ENCODE measurements around the gene MAP1A.

Gene MAP1A

GRCh38 chr15:43498990-43499389 is 18.4 kb upstream of the MAP1A start:
- Histone ChIP-seq H3K9me2 (replicated peaks; ENCODE audit: insufficient read depth, low read length) (no peaks in the 10 kb centered on the region; the same call in 1 of the 2 replicates), H4K20me1 (ENCODE audit: insufficient read depth, low read length) (no peaks in the 10 kb centered on the region), H3K79me2 (ENCODE audit: low read length) (no peaks in the 10 kb centered on the region), H3K9ac (ENCODE audit: low read length) (no peak overlapping the region), H3K4me1 (ENCODE audit: low read length) (no peaks in the 10 kb centered on the region), H3K27me3 (replicated peaks; ENCODE audit: insufficient read depth, low read length) (no peaks in the 10 kb centered on the region), H3K27ac (ENCODE audit: low read length) (no peak overlapping the region), H3K4me3 (ENCODE audit: low read length) (no peak overlapping the region), H3K36me3 (replicated peaks; ENCODE audit: insufficient read depth, low read length) (no peaks in the 10 kb centered on the region), H2AFZ (ENCODE audit: low read length) (no peak overlapping the region), H3K4me2 (ENCODE audit: low read depth, low read length) (no peak overlapping the region), H3K9me3 (replicated peaks; ENCODE audit: insufficient read depth, low read length) (no peaks in the 10 kb centered on the region), H3F3A (ENCODE audit: insufficient read depth, low read length) (no peaks in the 10 kb centered on the region)
- no peak for DNase-seq
- TF ChIP-seq CTCF (IDR thresholded peaks at IDR 0.05; ENCODE audit: low read length) (no peak), EZH2phosphoT487 (IDR thresholded peaks at IDR 0.05; ENCODE audit: low read length) (no peak), EZH2 (optimal IDR thresholded peaks at IDR 0.05; ENCODE audit: low read depth, low read length) (no peak)

GRCh38 chr15:43499635-43500034 is 17.8 kb upstream of the MAP1A start:
- no peaks in the 10 kb centered on the region for H3K9me3 ChIP-seq (replicated peaks; ENCODE audit: insufficient read depth, low read length)
- H3K4me3 ChIP-seq (ENCODE audit: low read length) = no peak overlapping the region
- no peaks in the 10 kb centered on the region for H3K36me3 ChIP-seq (replicated peaks; ENCODE audit: insufficient read depth, low read length)
- DNase-seq = no peak
- no peaks in the 10 kb centered on the region for H3K27me3 ChIP-seq (replicated peaks; ENCODE audit: insufficient read depth, low read length)
- H3K27ac ChIP-seq (ENCODE audit: low read length) = no peak overlapping the region
- H2AFZ ChIP-seq (ENCODE audit: low read length) = no peak overlapping the region
- H3K9me2 ChIP-seq (replicated peaks; ENCODE audit: insufficient read depth, low read length) = no peaks in the 10 kb centered on the region; the same call in 1 of the 2 replicates
- H3K4me2 ChIP-seq (ENCODE audit: low read depth, low read length) = no peak overlapping the region
- H3F3A ChIP-seq (ENCODE audit: insufficient read depth, low read length) = no peaks in the 10 kb centered on the region
- no peak overlapping the region for H3K9ac ChIP-seq (ENCODE audit: low read length)
- no peaks in the 10 kb centered on the region for H3K4me1 ChIP-seq (ENCODE audit: low read length)
- no peaks in the 10 kb centered on the region for H4K20me1 ChIP-seq (ENCODE audit: insufficient read depth, low read length)
- no peak for TF ChIP-seq EZH2phosphoT487 (IDR thresholded peaks at IDR 0.05; ENCODE audit: low read length)
- no peak for TF ChIP-seq CTCF (IDR thresholded peaks at IDR 0.05; ENCODE audit: low read length)
- no peak for TF ChIP-seq EZH2 (optimal IDR thresholded peaks at IDR 0.05; ENCODE audit: low read depth, low read length)
- H3K79me2 ChIP-seq (ENCODE audit: low read length) = no peaks in the 10 kb centered on the region

DNA sequence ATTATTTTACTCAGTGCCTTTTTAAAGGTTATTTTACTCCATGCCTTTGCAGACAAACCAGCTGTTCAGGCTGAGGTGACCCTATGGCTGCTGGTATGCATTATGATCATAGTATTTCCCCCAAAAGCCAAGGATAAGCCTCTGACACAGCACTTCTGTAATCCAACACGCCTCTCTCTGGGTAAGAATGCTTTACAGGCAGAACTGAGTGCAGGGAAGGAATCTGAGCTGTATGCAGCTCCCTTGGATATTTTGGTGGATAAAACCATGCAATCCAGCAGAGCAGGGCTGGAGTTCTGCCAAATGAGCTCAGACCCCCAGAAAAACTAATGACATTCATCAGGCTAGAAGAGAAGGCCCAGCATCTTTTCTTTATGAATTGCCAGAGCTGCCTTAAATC is 11.7 kb upstream of the MAP1A start:
- Histone ChIP-seq H3K4me1 (ENCODE audit: low read length) (no peaks in the 10 kb centered on the region; the same call in 1 of the 2 replicates), H3F3A (ENCODE audit: insufficient read depth, low read length) (no peaks in the 10 kb centered on the region), H3K9me2 (replicated peaks; ENCODE audit: insufficient read depth, low read length) (no peaks in the 10 kb centered on the region), H4K20me1 (ENCODE audit: insufficient read depth, low read length) (no peaks in the 10 kb centered on the region), H3K4me2 (ENCODE audit: low read depth, low read length) (no peak overlapping the region), H3K79me2 (ENCODE audit: low read length) (no peaks in the 10 kb centered on the region), H3K27ac (ENCODE audit: low read length) (no peak overlapping the region), H3K27me3 (replicated peaks; ENCODE audit: insufficient read depth, low read length) (no peaks in the 10 kb centered on the region), H3K9ac (ENCODE audit: low read length) (no peak overlapping the region), H2AFZ (ENCODE audit: low read length) (no peak overlapping the region), H3K9me3 (replicated peaks; ENCODE audit: insufficient read depth, low read length) (no peaks in the 10 kb centered on the region), H3K4me3 (ENCODE audit: low read length) (no peak overlapping the region), H3K36me3 (replicated peaks; ENCODE audit: insufficient read depth, low read length) (no peaks in the 10 kb centered on the region)
- DNase-seq = no peak
- TF ChIP-seq EZH2phosphoT487 (IDR thresholded peaks at IDR 0.05; ENCODE audit: low read length) = no peak
- TF ChIP-seq EZH2 (optimal IDR thresholded peaks at IDR 0.05; ENCODE audit: low read depth, low read length) = no peak
- TF ChIP-seq CTCF (IDR thresholded peaks at IDR 0.05; ENCODE audit: low read length) = no peak
